HCT116 (cell line): ENCODE results near the gene RYR3. TPM values are rescaled to one million over a fixed set of nuclear protein-coding genes. Genes with fewer than 3 reads are reported as not detected.

Experiments
- ATAC-seq: fragments of 200-7000 bp; cut with Tn5 transposase; 2 replicates; pipeline ENCODE4 v1.9.1; 2020; ENCODE audit warnings: mild to moderate bottlenecking, moderate library complexity
- BruUV-seq: library from RNA; stranded (reverse); fragments of 400-500 nt; replicated peaks from 2 replicates; lab custom pipeline; 2021; lab: Mats Ljungman, UMichigan
- CTCF ChIA-PET: fragments of 300-600 bp; sonication (Branson Sonifier 250); formaldehyde crosslinking; loops from one replicate; lab custom pipeline; 2021; ENCODE audit warnings: antibody characterized with exemption; lab: Charles Lee
- POLR2A ChIA-PET: fragments of 300-600, 350-600 bp; sonication (Branson Sonifier 250); formaldehyde crosslinking; loops from one replicate; lab custom pipeline; 2021; ENCODE audit warnings: antibody characterized with exemption; lab: Charles Lee
- RAD21 ChIA-PET, 2 experiments: fragments of 300-600 bp; sonication (Branson Sonifier 250); formaldehyde crosslinking; loops; one replicate each; lab custom pipeline; 2023; ENCODE audit warnings: low total read pairs in 2 of 2; ENCODE audit not compliant: uncharacterized antibody in 2 of 2, unreplicated experiment in 2 of 2, low non-redundant PET in 1 of 2; lab: Charles Lee
- DNase-seq: peaks from one replicate; pipeline ENCODE4 v3.0.0-alpha.2; 2010; ENCODE audit warnings: low read depth, low spot score
- H2AFZ ChIP-seq: fragments of 200-600 bp; shearing (Covaris generic), sonication (generic); 2 replicates; pipeline ENCODE4 v1.6.1; 2017; ENCODE audit warnings: low read depth, mixed run types, mixed read lengths, antibody characterized with exemption, low read length; ENCODE audit not compliant: poor library complexity, severe bottlenecking
- H3K27ac ChIP-seq: 2 replicates; pipeline ENCODE4 v1.5.1; 2012; ENCODE audit warnings: low read depth, low read length
- H3K27me3 ChIP-seq: fragments of 200-600 bp; sonication (generic); 2 replicates; pipeline ENCODE4 v1.6.1; 2016; ENCODE audit warnings: mixed run types, low read length, mixed read lengths; ENCODE audit not compliant: insufficient read depth
- H3K36me3 ChIP-seq, 2 experiments: fragments of 200-500 bp in 1 of 2; fragments of 200-600 bp in 1 of 2; sonication (Bioruptor generic) in 1 of 2; sonication (generic) in 1 of 2; 2 replicates each; pipeline versions ENCODE4 v1.5.1 to v1.6.1; 2014 to 2016; ENCODE audit warnings: low read length in 2 of 2, inconsistent platforms in 1 of 2, mixed read lengths in 1 of 2, mixed run types in 1 of 2; ENCODE audit not compliant: insufficient read depth in 2 of 2, control insufficient read depth in 1 of 2
- H3K4me1 ChIP-seq, 2 experiments: fragments of 200-600 bp in 1 of 2; sonication (generic) in 1 of 2; 2 replicates each; pipeline versions ENCODE4 v1.5.1 to v1.6.1; 2012 to 2017; ENCODE audit warnings: low read length in 2 of 2, inconsistent platforms in 1 of 2, mild to moderate bottlenecking in 1 of 2, mixed read lengths in 1 of 2, mixed run types in 1 of 2, moderate library complexity in 1 of 2; ENCODE audit not compliant: insufficient read depth in 2 of 2, control insufficient read depth in 1 of 2
- H3K4me2 ChIP-seq: fragments of 200-600 bp; sonication (generic); 2 replicates; pipeline ENCODE4 v1.6.1; 2017; ENCODE audit warnings: mixed run types, low read length, mixed read lengths
- H3K4me3 ChIP-seq, 2 experiments: fragments of 200-600 bp in 1 of 2; sonication (generic) in 1 of 2; replicated peaks in 1 of 2; 2 replicates each; pipeline ENCODE4 v1.5.1; 2011 to 2016; ENCODE audit warnings: low read length in 2 of 2, control low read depth in 1 of 2, low read depth in 1 of 2, mild to moderate bottlenecking in 1 of 2, mixed read lengths in 1 of 2, mixed run types in 1 of 2
- H3K79me2 ChIP-seq: fragments of 200-600 bp; sonication (generic); 2 replicates; pipeline ENCODE4 v1.6.1; 2017; ENCODE audit warnings: mild to moderate bottlenecking, mixed run types, low read length, moderate library complexity, mixed read lengths; ENCODE audit not compliant: insufficient read depth
- H3K9ac ChIP-seq: fragments of 200-600 bp; sonication (generic); 2 replicates; pipeline ENCODE4 v1.6.1; 2016; ENCODE audit warnings: low read length, mixed read lengths
- H3K9me2 ChIP-seq: fragments of 200-600 bp; sonication (generic), shearing (Covaris generic); 2 replicates; pipeline ENCODE4 v1.6.1; 2017; ENCODE audit warnings: mixed run types, mild to moderate bottlenecking, moderate library complexity; ENCODE audit not compliant: insufficient read depth
- H3K9me3 ChIP-seq, 2 experiments: fragments of 200-500 bp in 1 of 2; fragments of 200-600 bp in 1 of 2; sonication (Bioruptor generic) in 1 of 2; sonication (generic) in 1 of 2; 2 replicates each; pipeline ENCODE4 v1.6.1; 2014 to 2017; ENCODE audit warnings: low read length in 2 of 2, mixed read lengths in 2 of 2, inconsistent platforms in 1 of 2, low read depth in 1 of 2, mild to moderate bottlenecking in 1 of 2, mixed run types in 1 of 2, moderate library complexity in 1 of 2; ENCODE audit not compliant: control insufficient read depth in 1 of 2, insufficient read depth in 1 of 2
- H4K20me1 ChIP-seq: fragments of 200-600 bp; sonication (generic), shearing (Covaris generic); 2 replicates; pipeline ENCODE4 v1.6.1; 2017; ENCODE audit warnings: mixed run types, mild to moderate bottlenecking, moderate library complexity; ENCODE audit not compliant: insufficient read depth
- EGR1 ChIP-seq: IDR thresholded peaks from 2 replicates; pipeline ENCODE4 v1.6.1; 2012; ENCODE audit warnings: low read depth
- ELF1 ChIP-seq: IDR thresholded peaks from 2 replicates; pipeline ENCODE4 v1.6.1; 2012; ENCODE audit warnings: low read depth, borderline replicate concordance
- EZH2phosphoT487 ChIP-seq: fragments of 200-600 bp; IDR thresholded peaks from 2 replicates; pipeline ENCODE4 v1.6.1; 2018; ENCODE audit warnings: antibody characterized with exemption, borderline replicate concordance
- FOSL1 ChIP-seq: IDR thresholded peaks from 2 replicates; pipeline ENCODE4 v1.6.1; 2012; ENCODE audit warnings: low read depth
- JUND ChIP-seq: IDR thresholded peaks from 2 replicates; pipeline ENCODE4 v1.6.1; 2012
- RAD21 ChIP-seq: IDR thresholded peaks from 2 replicates; pipeline ENCODE4 v1.6.1; 2012; ENCODE audit warnings: low read depth, mild to moderate bottlenecking
- SP1 ChIP-seq: IDR thresholded peaks from 2 replicates; pipeline ENCODE4 v1.6.1; 2012; ENCODE audit warnings: low read depth
- SRF ChIP-seq: IDR thresholded peaks from 2 replicates; pipeline ENCODE4 v1.6.1; 2012; ENCODE audit warnings: low read depth
- YY1 ChIP-seq: IDR thresholded peaks from 2 replicates; pipeline ENCODE4 v1.6.1; 2011; ENCODE audit warnings: low read length, low read depth, moderate library complexity, mild to moderate bottlenecking; ENCODE audit not compliant: insufficient replicate concordance; ENCODE audit errors: extremely low read depth
- ZNF274 ChIP-seq: fragments of 200-500 bp; sonication (Bioruptor generic); IDR thresholded peaks from 2 replicates; pipeline ENCODE4 v1.6.1; 2014; ENCODE audit warnings: mild to moderate bottlenecking, low read depth, low read length, inconsistent platforms
- intact Hi-C: fragments of 100-400 bp; cut with micrococcal nuclease; formaldehyde crosslinking; loops from 2 replicates; pipeline ENCODE4 v1.10.0; 2022
- total RNA-seq: library from RNA; stranded (reverse); gene quantifications from one replicate; pipeline ENCODE4 v1.2.1, GENCODE V29; 2021; ENCODE audit not compliant: unreplicated experiment
- TF ChIP-seq, protein P1 (sequence below): IDR thresholded peaks from 2 replicates; pipeline ENCODE4 v1.6.1; 2012

RYR3 gene
- total RNA-seq, 1 experiment from 2014 or later: not detected

- RAD21 ChIA-PET: interaction anchor here in 1 of 2 experiments (0.5 kb wide), 1 partner anchor 1066 kb away, joined by 3 read pairs; no protein-coding TSS in a partner anchor
- no peak for DNase-seq
- no TSS peak for BruUV-seq
- Histone ChIP-seq H3K4me2 (no peak overlapping the region), H3K4me3 (no peak overlapping the region)
- no peak for TF ChIP-seq ZNF274
- no peak for TF ChIP-seq JUND
- TF ChIP-seq SRF: no peak
- TF ChIP-seq, all 23 proteins: peak for 0
- Histone ChIP-seq H3K36me3 (no peaks in the 10 kb centered on the region), H3K9ac (no peak overlapping the region), H2AFZ (no peak overlapping the region), H3K4me1 (no peaks in the 10 kb centered on the region), H4K20me1 (no peaks in the 10 kb centered on the region), H3K79me2 (no peaks in the 10 kb centered on the region), H3K9me3 (no peaks in the 10 kb centered on the region), H3K9me2 (no peaks in the 10 kb centered on the region), H3K27me3 (peaks cover 81% of the 10 kb centered on the region), H3K27ac (no peak overlapping the region)
- no peak for ATAC-seq
- ChIA-PET POLR2A (no interaction called here), CTCF (no interaction called here)
- intact Hi-C loops: no loop called here
Measured at GRCh38 chr15:33449810-33450209, 139.0 kb downstream of the RYR3 start.

GRCh38 chr15:33451385-33451784 is 140.6 kb downstream of the RYR3 start:
- Histone ChIP-seq H3K4me1 (no peaks in the 10 kb centered on the region), H3K9me3 (no peaks in the 10 kb centered on the region), H3K4me2 (no peak overlapping the region), H3K36me3 (no peaks in the 10 kb centered on the region), H3K27ac (no peak overlapping the region), H3K79me2 (no peaks in the 10 kb centered on the region), H3K9me2 (no peaks in the 10 kb centered on the region), H3K27me3 (peaks cover 93% of the 10 kb centered on the region), H3K9ac (no peak overlapping the region), H4K20me1 (no peaks in the 10 kb centered on the region), H2AFZ (no peak overlapping the region), H3K4me3 (no peak overlapping the region)
- no peak for ATAC-seq
- ChIA-PET RAD21 (no interaction called here), CTCF (no interaction called here), POLR2A (no interaction called here)
- intact Hi-C loops: no loop called here
- TF ChIP-seq EGR1: no peak
- no peak for TF ChIP-seq FOSL1
- no peak for TF ChIP-seq JUND
- TF ChIP-seq YY1: no peak
- no peak for TF ChIP-seq RAD21
- no peak for TF ChIP-seq ELF1
- TF ChIP-seq EZH2phosphoT487: no peak
- TF ChIP-seq SP1: no peak
- TF ChIP-seq, protein P1, sequence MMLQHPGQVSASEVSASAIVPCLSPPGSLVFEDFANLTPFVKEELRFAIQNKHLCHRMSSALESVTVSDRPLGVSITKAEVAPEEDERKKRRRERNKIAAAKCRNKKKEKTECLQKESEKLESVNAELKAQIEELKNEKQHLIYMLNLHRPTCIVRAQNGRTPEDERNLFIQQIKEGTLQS: no peak
- no peak for TF ChIP-seq ZNF274
- no TSS peak for BruUV-seq
- DNase-seq: no peak
